GM19463 (cell line): ENCODE measurements around the gene ZNF619.

ENCODE experiments used
- ATAC-seq: cut with Tn5 transposase; IDR thresholded peaks from one replicate; pipeline ENCODE4 v1.9.1; 2021; ENCODE audit warnings: mild to moderate bottlenecking, moderate library complexity; ENCODE audit not compliant: unreplicated experiment

ZNF619 gene

GRCh38 chr3:40464339-40465110, 12.4 kb upstream of the ZNF619 start:
- ATAC-seq: no peak

- no peak for ATAC-seq
These were observed 11.9 kb upstream of the ZNF619 start for GRCh38 chr3:40465111-40465407.

- ATAC-seq: no peak
These were observed 11.5 kb upstream of the ZNF619 start for GRCh38 chr3:40465456-40465855.

- ATAC-seq: no peak
These were observed 8.9 kb upstream of the ZNF619 start for GRCh38 chr3:40468018-40468417.

- no peak for ATAC-seq
These were observed 6.2 kb upstream of the ZNF619 start for GRCh38 chr3:40470701-40471100.

- ATAC-seq: no peak
These were observed 744 bp downstream of the ZNF619 start for GRCh38 chr3:40477666-40478065.

- ATAC-seq: no peak
These were observed 10.2 kb downstream of the ZNF619 start for GRCh38 chr3:40487172-40487571.

- no peak for ATAC-seq
These were observed 14.0 kb downstream of the ZNF619 start for GRCh38 chr3:40490916-40491315.

GRCh38 chr3:40494698-40495097, 17.8 kb downstream of the ZNF619 start:
- no peak for ATAC-seq

GRCh38 chr3:40497288-40497687, 20.4 kb downstream of the ZNF619 start:
- no peak for ATAC-seq

GRCh38 chr3:40499952-40500351, 23.0 kb downstream of the ZNF619 start:
- ATAC-seq: no peak

- ATAC-seq: no peak
These were observed 25.1 kb downstream of the ZNF619 start for GRCh38 chr3:40502034-40502433.

- ATAC-seq: no peak
These were observed 27.9 kb downstream of the ZNF619 start for GRCh38 chr3:40504636-40505430.

- peak; percentile 78 for ATAC-seq
These were observed 28.9 kb downstream of the ZNF619 start, which contains the start of gene ZNF620 for GRCh38 chr3:40505599-40506462. Gene ZNF620 (plus strand): TSS chr3:40506039. CDS start chr3:40506353, 314 bp downstream.

GRCh38 chr3:40511031-40511718, 34.3 kb downstream of the ZNF619 start:
- no peak for ATAC-seq

GRCh38 chr3:40516201-40516600, 39.3 kb downstream of the ZNF619 start:
- no peak for ATAC-seq

GRCh38 chr3:40518067-40518466, 41.1 kb downstream of the ZNF619 start:
- no peak for ATAC-seq

- ATAC-seq: no peak
These were observed 41.9 kb downstream of the ZNF619 start for GRCh38 chr3:40518848-40519247.

- no peak for ATAC-seq
These were observed 44.3 kb downstream of the ZNF619 start for GRCh38 chr3:40521254-40521653.

GRCh38 chr3:40523781-40524180, 46.9 kb downstream of the ZNF619 start:
- ATAC-seq: no peak

GRCh38 chr3:40524222-40524567, 47.3 kb downstream of the ZNF619 start:
- ATAC-seq: no peak
